Activated B cell treated with CpG ODN at 0.5 μM for 24 hours (primary cell): ENCODE data around the gene SENP1. TPM values are rescaled to one million over a fixed set of nuclear protein-coding genes. Genes with fewer than 3 reads are reported as not detected.

ENCODE experiments used
- ATAC-seq: fragments of 200-7000 bp; cut with Tn5 transposase; one replicate; pipeline ENCODE4 v1.10.0; 2021; ENCODE audit warnings: low read depth, mild to moderate bottlenecking, moderate library complexity
- CTCF ChIA-PET: fragments of 350-600 bp; sonication (Branson Sonifier 250); formaldehyde crosslinking; loops from one replicate; lab custom pipeline; 2021; ENCODE audit warnings: antibody characterized with exemption; lab: Charles Lee
- POLR2A ChIA-PET: fragments of 350-600 bp; sonication (Branson Sonifier 250); formaldehyde crosslinking; loops from one replicate; lab custom pipeline; 2021; ENCODE audit warnings: antibody characterized with exemption; lab: Charles Lee
- DNase-seq: peaks from one replicate; pipeline ENCODE4 v3.0.0; 2022
- H3K27ac Mint-ChIP-seq: one replicate; pipeline ENCODE4 v1.8.0; 2020; ENCODE audit warnings: mixed read lengths
- H3K27me3 Mint-ChIP-seq: one replicate; pipeline ENCODE4 v1.8.0; 2021; ENCODE audit warnings: mixed read lengths
- H3K36me3 Mint-ChIP-seq: one replicate; pipeline ENCODE4 v1.8.0; 2021; ENCODE audit warnings: low read depth, mixed read lengths
- H3K4me1 Mint-ChIP-seq: one replicate; pipeline ENCODE4 v1.8.0; 2021; ENCODE audit warnings: mixed read lengths
- H3K4me3 Mint-ChIP-seq: one replicate; pipeline ENCODE4 v1.8.0; 2020; ENCODE audit warnings: mild to moderate bottlenecking, mixed read lengths
- H3K9me3 Mint-ChIP-seq: one replicate; pipeline ENCODE4 v1.8.0; 2020; ENCODE audit warnings: mixed read lengths
- intact Hi-C: fragments of 100-400 bp; cut with micrococcal nuclease; formaldehyde crosslinking; loops from one replicate; pipeline ENCODE4 v1.15.1; 2024
- total RNA-seq: library from RNA; stranded (reverse); gene quantifications from 2 replicates; pipeline ENCODE4 v1.2.3, GENCODE V29; 2022
- TF ChIP-seq, protein P1 (sequence below): fragments of 200-600 bp; IDR thresholded peaks from one replicate; pipeline ENCODE4 v1.8.0; 2022; ENCODE audit warnings: antibody characterized with exemption, mild to moderate bottlenecking

The SENP1 gene
- total RNA-seq, 1 donor from 2014 or later: 43.2 TPM

DNA sequence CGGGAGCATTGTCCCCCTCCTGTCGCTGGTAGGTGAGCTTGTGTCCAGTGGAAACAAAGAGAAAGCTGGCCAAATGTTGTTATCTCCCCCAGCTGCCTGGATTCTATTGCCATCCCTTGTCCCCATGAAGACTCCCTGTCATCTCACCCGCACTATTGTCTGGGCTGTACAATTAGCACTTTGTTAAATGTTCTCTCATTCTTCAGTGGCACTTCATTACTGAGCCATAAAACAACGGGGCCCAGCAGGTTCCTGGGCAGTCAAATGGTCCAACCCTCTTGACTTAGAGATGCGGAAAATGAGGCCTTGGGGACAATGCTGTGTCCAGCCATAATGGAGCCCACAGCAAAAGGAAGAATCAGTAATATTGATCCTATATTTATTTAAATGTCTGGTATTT is 88.4 kb downstream of the SENP1 start:
- POLR2A ChIA-PET: no interaction called here
- TF ChIP-seq, protein P1, sequence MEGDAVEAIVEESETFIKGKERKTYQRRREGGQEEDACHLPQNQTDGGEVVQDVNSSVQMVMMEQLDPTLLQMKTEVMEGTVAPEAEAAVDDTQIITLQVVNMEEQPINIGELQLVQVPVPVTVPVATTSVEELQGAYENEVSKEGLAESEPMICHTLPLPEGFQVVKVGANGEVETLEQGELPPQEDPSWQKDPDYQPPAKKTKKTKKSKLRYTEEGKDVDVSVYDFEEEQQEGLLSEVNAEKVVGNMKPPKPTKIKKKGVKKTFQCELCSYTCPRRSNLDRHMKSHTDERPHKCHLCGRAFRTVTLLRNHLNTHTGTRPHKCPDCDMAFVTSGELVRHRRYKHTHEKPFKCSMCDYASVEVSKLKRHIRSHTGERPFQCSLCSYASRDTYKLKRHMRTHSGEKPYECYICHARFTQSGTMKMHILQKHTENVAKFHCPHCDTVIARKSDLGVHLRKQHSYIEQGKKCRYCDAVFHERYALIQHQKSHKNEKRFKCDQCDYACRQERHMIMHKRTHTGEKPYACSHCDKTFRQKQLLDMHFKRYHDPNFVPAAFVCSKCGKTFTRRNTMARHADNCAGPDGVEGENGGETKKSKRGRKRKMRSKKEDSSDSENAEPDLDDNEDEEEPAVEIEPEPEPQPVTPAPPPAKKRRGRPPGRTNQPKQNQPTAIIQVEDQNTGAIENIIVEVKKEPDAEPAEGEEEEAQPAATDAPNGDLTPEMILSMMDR: no peak
- Mint-ChIP-seq H3K27ac (no peak overlapping the region), H3K27me3 (peaks cover 29% of the 10 kb centered on the region), H3K9me3 (no peaks in the 10 kb centered on the region), H3K4me3 (no peak overlapping the region), H3K4me1 (no peaks in the 10 kb centered on the region), H3K36me3 (no peaks in the 10 kb centered on the region)
- ATAC-seq (no peak), DNase-seq (no peak)
- CTCF ChIA-PET: no interaction called here
- intact Hi-C loops: no loop called here

DNA sequence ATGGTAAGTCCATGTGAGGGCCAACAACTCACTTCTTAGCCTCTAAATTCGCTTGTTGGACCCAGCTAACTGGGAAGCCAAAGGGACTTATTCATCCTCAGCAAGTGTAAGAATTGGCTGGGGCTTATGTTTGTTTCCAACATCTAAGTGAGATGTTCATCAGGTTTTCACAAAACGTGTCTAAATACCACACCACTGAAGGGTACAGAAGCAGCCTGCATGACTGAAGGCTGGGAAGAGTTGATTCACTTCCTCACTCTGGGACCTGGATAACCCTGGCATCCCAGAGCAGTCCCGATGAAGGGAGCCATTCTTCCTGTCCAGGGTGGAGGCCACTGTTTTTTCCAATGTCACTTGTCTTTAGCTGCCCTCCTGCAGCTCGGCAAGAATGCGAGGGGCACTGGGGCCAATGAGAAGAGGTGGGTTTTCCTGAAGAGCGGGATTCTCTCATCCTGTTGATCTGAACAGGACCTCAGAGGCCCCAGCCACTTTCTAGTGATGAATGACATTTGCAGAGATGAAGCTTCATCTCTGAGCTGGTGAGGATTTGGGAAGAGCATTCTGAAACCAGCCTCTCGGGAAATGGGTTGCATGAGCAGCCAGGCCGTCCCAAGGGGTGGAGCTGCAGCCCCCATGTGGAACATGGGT is 89.4 kb downstream of the SENP1 start:
- no peaks in the 10 kb centered on the region for H3K4me1 Mint-ChIP-seq
- H3K27ac Mint-ChIP-seq: no peak overlapping the region
- ATAC-seq (no peak), DNase-seq (no peak)
- H3K4me3 Mint-ChIP-seq: no peak overlapping the region
- H3K36me3 Mint-ChIP-seq: no peaks in the 10 kb centered on the region
- TF ChIP-seq, protein P1: no peak
- ChIA-PET CTCF (no interaction called here), POLR2A (no interaction called here)
- intact Hi-C loops: no loop called here
- H3K9me3 Mint-ChIP-seq: no peaks in the 10 kb centered on the region
- peaks cover 27% of the 10 kb centered on the region for H3K27me3 Mint-ChIP-seq

DNA sequence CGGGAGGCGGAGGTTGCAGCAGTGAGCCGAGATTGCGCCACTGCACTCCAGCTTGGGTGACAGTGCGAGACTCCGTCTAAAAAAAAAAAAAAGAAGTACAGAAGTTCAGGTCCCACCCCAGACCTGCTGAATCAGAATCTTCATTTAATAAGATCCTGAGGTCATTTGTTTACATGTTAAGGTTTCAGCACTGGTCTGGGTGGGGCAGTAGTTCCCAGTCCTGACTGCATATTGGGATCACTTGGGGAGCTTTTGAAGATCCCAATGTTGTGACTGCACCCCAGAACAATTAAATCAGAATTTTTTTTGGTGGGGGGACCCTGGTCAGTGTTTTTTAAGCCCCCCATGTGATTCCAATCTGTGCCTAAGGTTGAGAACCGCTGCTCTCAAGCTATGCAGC is 89.9 kb downstream of the SENP1 start:
- Mint-ChIP-seq H3K9me3 (no peaks in the 10 kb centered on the region), H3K4me1 (no peaks in the 10 kb centered on the region), H3K27ac (no peak overlapping the region), H3K27me3 (peaks cover 30% of the 10 kb centered on the region), H3K36me3 (no peaks in the 10 kb centered on the region), H3K4me3 (no peak overlapping the region)
- TF ChIP-seq, protein P1: no peak
- CTCF ChIA-PET: no interaction called here
- DNase-seq (no peak), ATAC-seq (no peak)
- intact Hi-C loops: no loop called here
- POLR2A ChIA-PET: no interaction called here

DNA sequence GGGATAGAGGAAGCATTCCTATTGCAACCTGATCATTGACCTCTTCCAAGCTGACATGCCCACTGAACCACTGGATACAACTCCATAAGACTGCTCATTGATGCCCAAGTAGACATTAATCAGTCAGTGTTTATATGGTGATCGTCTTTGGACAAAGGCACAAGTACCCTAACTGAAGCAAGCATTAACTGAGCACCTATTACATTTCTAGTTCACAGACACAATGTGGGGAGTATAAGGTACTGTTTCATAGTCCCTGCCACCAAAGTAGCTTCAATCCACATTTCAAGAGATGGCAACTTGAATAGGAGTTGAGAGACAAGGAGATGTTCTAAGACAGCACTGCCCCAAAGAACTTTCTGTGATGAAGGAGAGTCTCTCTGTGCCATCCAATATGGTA is 90.8 kb downstream of the SENP1 start:
- ChIA-PET CTCF (no interaction called here), POLR2A (no interaction called here)
- H3K4me1 Mint-ChIP-seq: no peaks in the 10 kb centered on the region
- H3K4me3 Mint-ChIP-seq: no peak overlapping the region
- TF ChIP-seq, protein P1: no peak
- no peak overlapping the region for H3K27ac Mint-ChIP-seq
- H3K36me3 Mint-ChIP-seq: no peaks in the 10 kb centered on the region
- intact Hi-C loops: no loop called here
- no peaks in the 10 kb centered on the region for H3K9me3 Mint-ChIP-seq
- peaks cover 34% of the 10 kb centered on the region for H3K27me3 Mint-ChIP-seq
- ATAC-seq: no peak
- DNase-seq: no peak

DNA sequence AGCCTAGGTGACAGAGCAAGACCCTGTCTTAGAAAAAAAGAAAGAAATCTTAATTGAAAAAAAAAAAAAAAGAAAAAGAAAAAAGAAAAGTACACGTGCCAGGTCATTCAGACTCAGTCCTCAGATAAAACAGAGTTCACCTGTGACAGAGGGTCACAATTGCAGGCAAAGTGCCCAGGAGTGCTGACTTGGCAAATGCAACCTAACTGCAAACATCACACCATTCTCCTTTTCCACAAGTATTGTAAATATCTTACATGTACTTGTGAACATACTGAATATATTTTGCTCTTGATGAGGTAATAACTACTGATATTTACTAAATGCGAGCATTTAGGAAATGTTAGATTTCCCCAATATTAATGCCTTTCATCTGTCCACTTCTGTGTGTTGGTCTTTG is 92.6 kb downstream of the SENP1 start:
- Mint-ChIP-seq H3K4me3 (no peak overlapping the region), H3K27me3 (peaks cover 40% of the 10 kb centered on the region), H3K4me1 (no peaks in the 10 kb centered on the region), H3K27ac (no peak overlapping the region), H3K36me3 (no peaks in the 10 kb centered on the region), H3K9me3 (no peaks in the 10 kb centered on the region)
- DNase-seq (no peak), ATAC-seq (no peak)
- TF ChIP-seq, protein P1: no peak
- intact Hi-C loops: no loop called here
- CTCF ChIA-PET: no interaction called here
- POLR2A ChIA-PET: no interaction called here
